HG03280 (cell line): ENCODE data around the gene SOX4.
"Not testable (repeated sequence)": the region's sequence is repeated elsewhere in the genome, so short reads cannot be mapped to it uniquely, and the experiment has no call there.

Source experiments
- ATAC-seq: cut with Tn5 transposase; IDR thresholded peaks from one replicate; pipeline ENCODE4 v1.9.1; 2021; ENCODE audit warnings: mild to moderate bottlenecking, moderate library complexity; ENCODE audit not compliant: unreplicated experiment

The SOX4 gene

GRCh38 chr6:21593412-21593926, at the start of gene SOX4:
Gene SOX4, plus strand, starts transcription at chr6:21593751. Its CDS starts 784 bp downstream, at chr6:21594535.
- ATAC-seq: peak; percentile 55

GRCh38 chr6:21552286-21552685, 41.3 kb upstream of the SOX4 start:
- ATAC-seq: not testable (repeated sequence)

- ATAC-seq: no peak
These were observed 39.3 kb upstream of the SOX4 start for GRCh38 chr6:21554286-21554685.

GRCh38 chr6:21555197-21555596, 38.4 kb upstream of the SOX4 start:
- no peak for ATAC-seq

- no peak for ATAC-seq
These were observed 37.0 kb upstream of the SOX4 start for GRCh38 chr6:21556511-21556910.

- ATAC-seq: no peak
These were observed 36.4 kb upstream of the SOX4 start for GRCh38 chr6:21556968-21557721.

- ATAC-seq: no peak
These were observed 34.3 kb upstream of the SOX4 start for GRCh38 chr6:21559238-21559637.

GRCh38 chr6:21560249-21560648, 33.3 kb upstream of the SOX4 start:
- no peak for ATAC-seq

- ATAC-seq: no peak
These were observed 28.1 kb upstream of the SOX4 start for GRCh38 chr6:21565431-21565830.

- no peak for ATAC-seq
These were observed 15.0 kb upstream of the SOX4 start for GRCh38 chr6:21578523-21578922.

GRCh38 chr6:21582651-21583050, 10.9 kb upstream of the SOX4 start:
- no peak for ATAC-seq

- no peak for ATAC-seq
These were observed 7.3 kb upstream of the SOX4 start for GRCh38 chr6:21586300-21586699.

GRCh38 chr6:21586740-21587178, 6.8 kb upstream of the SOX4 start:
- peak; percentile 7 for ATAC-seq

- ATAC-seq: peak; percentile 30
These were observed 6.2 kb upstream of the SOX4 start for GRCh38 chr6:21587179-21587960.

GRCh38 chr6:21587961-21588480, 5.5 kb upstream of the SOX4 start:
- peak; percentile 38 for ATAC-seq

- ATAC-seq: peak; percentile 34
These were observed 4.8 kb upstream of the SOX4 start for GRCh38 chr6:21588481-21589351.

- peak; percentile 27 for ATAC-seq
These were observed 3.9 kb upstream of the SOX4 start for GRCh38 chr6:21589352-21590345.

GRCh38 chr6:21590346-21590745, 3.2 kb upstream of the SOX4 start:
- no peak for ATAC-seq

GRCh38 chr6:21591446-21591845, 2.1 kb upstream of the SOX4 start:
- no peak for ATAC-seq
